H1 (cell line): Measurements from ENCODE around the gene MAP4K5. TPM values are rescaled to one million over a fixed set of nuclear protein-coding genes. Genes with fewer than 3 reads are reported as not detected.

Experiments used
- CTCF ChIA-PET: fragments of 300-600 bp; sonication (Branson Sonifier 250); formaldehyde crosslinking; loops from one replicate; lab custom pipeline; 2021; ENCODE audit not compliant: partially characterized antibody; lab: Charles Lee
- POLR2A ChIA-PET: fragments of 300-600 bp; sonication (Branson Sonifier 250); formaldehyde crosslinking; loops from one replicate; lab custom pipeline; 2021; ENCODE audit warnings: inconsistent platforms; ENCODE audit not compliant: partially characterized antibody; lab: Charles Lee
- DNase-seq, 2 experiments: peaks; one replicate each; pipeline versions ENCODE4 v3.0.0 to v3.0.0-alpha.2; 2010 to 2022; ENCODE audit warnings: low spot score in 2 of 2, low read depth in 1 of 2, mixed read lengths in 1 of 2
- FAIRE-seq: peaks from 2 replicates; lab custom pipeline; 2011; peaks lifted over from hg19 to GRCh38; lab: Jason Lieb, UNC
- H2AFZ ChIP-seq: 2 replicates; pipeline ENCODE4 v1.8.1; 2012; ENCODE audit warnings: low read length, inconsistent platforms
- H2AK5ac ChIP-seq: 2 replicates; pipeline ENCODE4 v1.6.1; 2013; ENCODE audit warnings: low read depth, low read length
- H2BK120ac ChIP-seq: replicated peaks from 2 replicates; pipeline ENCODE3; 2013; ENCODE audit warnings: low read depth, low read length, inconsistent platforms
- H2BK12ac ChIP-seq: 2 replicates; pipeline ENCODE4 v1.6.1; 2013; ENCODE audit warnings: low read depth, low read length
- H2BK15ac ChIP-seq: 2 replicates; pipeline ENCODE4 v1.6.1; 2013; ENCODE audit warnings: low read length
- H2BK20ac ChIP-seq: 2 replicates; pipeline ENCODE4 v1.6.1; 2013; ENCODE audit warnings: low read length
- H2BK5ac ChIP-seq: 2 replicates; pipeline ENCODE4 v1.6.1; 2013; ENCODE audit warnings: low read depth, low read length
- H3K14ac ChIP-seq: 2 replicates; pipeline ENCODE4 v1.6.1; 2013; ENCODE audit warnings: inconsistent platforms; ENCODE audit not compliant: insufficient read length
- H3K18ac ChIP-seq: 2 replicates; pipeline ENCODE4 v1.6.1; 2013; ENCODE audit warnings: low read length; ENCODE audit errors: extremely low read depth
- H3K23ac ChIP-seq: 2 replicates; pipeline ENCODE4 v1.6.1; 2013; ENCODE audit warnings: inconsistent platforms; ENCODE audit not compliant: insufficient read length
- H3K23me2 ChIP-seq: 2 replicates; pipeline ENCODE4 v1.6.1; 2013; ENCODE audit warnings: low read depth, low read length
- H3K27ac ChIP-seq: 2 replicates; pipeline ENCODE4 v1.6.1; 2011; ENCODE audit warnings: low read depth, low read length, inconsistent platforms
- H3K27me3 ChIP-seq, 4 experiments: replicated peaks in 1 of 4; 1 replicate in 1 of 4; 2 replicates in 3 of 4; pipeline versions ENCODE4 v1.6.1 to v1.8.1; 2011 to 2013; ENCODE audit warnings: low read length in 3 of 4, mild to moderate bottlenecking in 3 of 4, inconsistent platforms in 2 of 4, mixed read lengths in 2 of 4, moderate library complexity in 1 of 4; ENCODE audit not compliant: control insufficient read depth in 3 of 4, insufficient read depth in 3 of 4; ENCODE audit errors: extremely low read depth in 1 of 4
- H3K36me3 ChIP-seq, 4 experiments: 2 replicates each; pipeline versions ENCODE4 v1.6.1 to v1.8.1; 2011 to 2013; ENCODE audit warnings: mild to moderate bottlenecking in 4 of 4, low read length in 3 of 4, moderate library complexity in 2 of 4, control low read depth in 1 of 4, inconsistent platforms in 1 of 4; ENCODE audit not compliant: insufficient read depth in 4 of 4, control insufficient read depth in 2 of 4
- H3K4ac ChIP-seq: replicated peaks from 2 replicates; pipeline ENCODE3; 2013; ENCODE audit warnings: low read length, low read depth, mixed read lengths, inconsistent platforms; ENCODE audit not compliant: insufficient read length
- H3K4me1 ChIP-seq, 4 experiments: replicated peaks in 1 of 4; 1 replicate in 1 of 4; 2 replicates in 3 of 4; pipeline versions ENCODE4 v1.6.1 to v1.8.1; 2011 to 2013; ENCODE audit warnings: low read length in 3 of 4, inconsistent platforms in 2 of 4, mixed read lengths in 1 of 4; ENCODE audit not compliant: insufficient read depth in 4 of 4, control insufficient read depth in 3 of 4
- H3K4me2 ChIP-seq, 2 experiments: 2 replicates each; pipeline versions ENCODE4 v1.6.1 to v1.8.1; 2011 to 2013; ENCODE audit warnings: low read depth in 2 of 2, low read length in 2 of 2, control low read depth in 1 of 2, inconsistent platforms in 1 of 2, mild to moderate bottlenecking in 1 of 2; ENCODE audit not compliant: insufficient read depth in 1 of 2
- H3K4me3 ChIP-seq, 4 experiments: fragments of 200-600, 300-600 bp in 1 of 4; sonication (generic), shearing (Covaris generic), sonication (Bioruptor Twin) in 1 of 4; 2 replicates each; pipeline versions ENCODE4 v1.5.1 to v1.8.1; 2011 to 2016; ENCODE audit warnings: low read length in 4 of 4, low read depth in 3 of 4, control low read depth in 2 of 4, inconsistent platforms in 2 of 4, mild to moderate bottlenecking in 2 of 4, mixed read lengths in 1 of 4, moderate library complexity in 1 of 4; ENCODE audit not compliant: insufficient read depth in 2 of 4; ENCODE audit errors: extremely low read depth in 1 of 4
- H3K56ac ChIP-seq: replicated peaks from 2 replicates; pipeline ENCODE3; 2013; ENCODE audit warnings: low read depth, mild to moderate bottlenecking, mixed read lengths, low read length, inconsistent platforms; ENCODE audit not compliant: insufficient read length
- H3K79me1 ChIP-seq: 2 replicates; pipeline ENCODE4 v1.6.1; 2013; ENCODE audit warnings: low read depth, low read length, control low read depth
- H3K79me2 ChIP-seq, 2 experiments: 2 replicates each; pipeline versions ENCODE4 v1.6.1 to v1.8.1; 2012 to 2013; ENCODE audit warnings: low read length in 2 of 2, mild to moderate bottlenecking in 2 of 2, inconsistent platforms in 1 of 2; ENCODE audit not compliant: insufficient read depth in 2 of 2, control insufficient read depth in 1 of 2
- H3K9ac ChIP-seq, 4 experiments: replicated peaks in 1 of 4; 1 replicate in 1 of 4; 2 replicates in 3 of 4; pipeline versions ENCODE4 v1.6.1 to v1.8.1; 2011 to 2013; ENCODE audit warnings: low read depth in 3 of 4, low read length in 3 of 4, control low read depth in 2 of 4, mild to moderate bottlenecking in 2 of 4, moderate library complexity in 2 of 4, inconsistent platforms in 1 of 4; ENCODE audit errors: extremely low read depth in 1 of 4
- H3K9me3 ChIP-seq, 2 experiments: 2 replicates each; pipeline versions ENCODE4 v1.6.1 to v1.8.1; 2012 to 2013; ENCODE audit warnings: mild to moderate bottlenecking in 2 of 2, moderate library complexity in 2 of 2, control low read depth in 1 of 2, inconsistent platforms in 1 of 2, low read depth in 1 of 2, low read length in 1 of 2, mixed read lengths in 1 of 2; ENCODE audit not compliant: insufficient read depth in 2 of 2
- H4K20me1 ChIP-seq, 2 experiments: replicated peaks in 1 of 2; 2 replicates each; pipeline versions ENCODE3 to v1.8.1; 2011 to 2013; ENCODE audit warnings: inconsistent platforms in 2 of 2, low read length in 2 of 2, mild to moderate bottlenecking in 1 of 2; ENCODE audit not compliant: insufficient read depth in 2 of 2, control insufficient read depth in 1 of 2
- H4K5ac ChIP-seq: 2 replicates; pipeline ENCODE4 v1.6.1; 2013; ENCODE audit warnings: low read length, low read depth, mixed read lengths, inconsistent platforms; ENCODE audit not compliant: insufficient read length
- H4K8ac ChIP-seq: 2 replicates; pipeline ENCODE4 v1.8.0; 2013; ENCODE audit warnings: mild to moderate bottlenecking, moderate library complexity, low read length, inconsistent platforms; ENCODE audit not compliant: insufficient read depth; ENCODE audit errors: extremely low read depth
- H4K91ac ChIP-seq: replicated peaks from 2 replicates; pipeline ENCODE3; 2013; ENCODE audit warnings: low read length, mixed read lengths, inconsistent platforms; ENCODE audit not compliant: insufficient read length
- ASH2L ChIP-seq: fragments of 200-600, 300-600 bp; sonication (generic); IDR thresholded peaks from one replicate; pipeline ENCODE4 v1.7.1; 2017; ENCODE audit warnings: low read length
- BCL11A ChIP-seq, 2 experiments: IDR thresholded peaks; one replicate each; pipeline ENCODE4 v1.6.1; 2011; ENCODE audit warnings: low read depth in 2 of 2, low read length in 2 of 2, mild to moderate bottlenecking in 2 of 2
- CHD2 ChIP-seq: IDR thresholded peaks from 2 replicates; pipeline ENCODE4 v1.6.1; 2012; ENCODE audit warnings: low read length, improper control_type of control experiment
- EGR1 ChIP-seq: IDR thresholded peaks from 2 replicates; pipeline ENCODE4 v1.6.1; 2011; ENCODE audit warnings: low read depth, low read length, borderline replicate concordance
- GABPA ChIP-seq: IDR thresholded peaks from 2 replicates; pipeline ENCODE4 v1.6.1; 2011; ENCODE audit warnings: mild to moderate bottlenecking, low read length, moderate library complexity, borderline replicate concordance; ENCODE audit not compliant: insufficient read depth
- GTF2F1 ChIP-seq: IDR thresholded peaks from 2 replicates; pipeline ENCODE4 v1.6.1; 2012; ENCODE audit warnings: low read depth, low read length, improper control_type of control experiment, borderline replicate concordance
- HDAC6 ChIP-seq: IDR thresholded peaks from one replicate; pipeline ENCODE4 v1.7.1; 2012; ENCODE audit warnings: low read depth, mild to moderate bottlenecking, inconsistent platforms, low read length, moderate library complexity
- KDM4A ChIP-seq: IDR thresholded peaks from one replicate; pipeline ENCODE4 v1.7.1; 2012; ENCODE audit warnings: low read depth, mild to moderate bottlenecking, moderate library complexity, low read length, inconsistent platforms; ENCODE audit not compliant: severe bottlenecking
- KDM5A ChIP-seq: fragments of 200-600 bp; IDR thresholded peaks from 2 replicates; pipeline ENCODE4 v1.7.1; 2012; ENCODE audit warnings: mild to moderate bottlenecking, low read length, inconsistent platforms, mixed read lengths
- MAFK ChIP-seq: IDR thresholded peaks from 2 replicates; pipeline ENCODE4 v1.6.1; 2012; ENCODE audit warnings: low read depth, mild to moderate bottlenecking, improper control_type of control experiment, low read length
- SUZ12 ChIP-seq: fragments of 200-600 bp; sonication (generic); IDR thresholded peaks from 2 replicates; pipeline ENCODE4 v1.6.1; 2012; ENCODE audit warnings: mild to moderate bottlenecking, inconsistent platforms, low read length, moderate library complexity, mixed read lengths
- ZNF274 ChIP-seq: IDR thresholded peaks from 2 replicates; pipeline ENCODE4 v1.7.0; 2012; ENCODE audit warnings: low read length, borderline replicate concordance; ENCODE audit errors: extremely low read depth
- WGBS, 2 experiments: shearing (Covaris generic) in 1 of 2; methylation state at CpG; one replicate each; pipeline versions ENCODE4 v1.1.6 to v1.1.7; 2013 to 2015; ENCODE audit warnings: low lambda C conversion rate in 2 of 2, mixed read lengths in 2 of 2, inconsistent platforms in 1 of 2, low coverage in 1 of 2, missing lambda C conversion rate in 1 of 2; ENCODE audit not compliant: insufficient replicate concordance in 2 of 2, insufficient coverage in 1 of 2, insufficient read length in 1 of 2; ENCODE audit errors: extremely low coverage in 1 of 2, missing lambda C conversion rate in 1 of 2; 5-methylcytosine and 5-hydroxymethylcytosine counted together
- polyA plus RNA-seq, 7 experiments: library from polyadenylated mRNA; depleted of rRNA in 3 of 7; stranded (reverse) in 5 of 7; unstranded in 2 of 7; fragments of >200 nt in 5 of 7; fragments of 200-250 nt in 2 of 7; gene quantifications; 1 replicate in 5 of 7; 2 replicates in 1 of 7; 4 replicates in 1 of 7; pipeline versions ENCODE4 v1.2.1 to v1.2.3, GENCODE V29; 2011 to 2013; ENCODE audit warnings: missing spikeins in 2 of 7, mixed read lengths in 2 of 7
- total RNA-seq: library from RNA; stranded (reverse); fragmentation: NEBNext Ultra II Directional; extraction: Animal tissue kit (Norgen Biotek cat#: 25700); gene quantifications from 2 replicates; pipeline ENCODE4 v1.2.1, GENCODE V29; 2021
- TF ChIP-seq, protein P1 (sequence below): IDR thresholded peaks from 2 replicates; pipeline ENCODE4 v1.6.1; 2011; ENCODE audit warnings: low read depth, mild to moderate bottlenecking, low read length; ENCODE audit not compliant: insufficient read depth

MAP4K5 gene
- total and polyA plus RNA-seq, 2 of the 8 experiments (the other 6 are each of a cell fraction or from before 2014, with no cell fraction given) = 7.6 to 34.5 TPM

DNA sequence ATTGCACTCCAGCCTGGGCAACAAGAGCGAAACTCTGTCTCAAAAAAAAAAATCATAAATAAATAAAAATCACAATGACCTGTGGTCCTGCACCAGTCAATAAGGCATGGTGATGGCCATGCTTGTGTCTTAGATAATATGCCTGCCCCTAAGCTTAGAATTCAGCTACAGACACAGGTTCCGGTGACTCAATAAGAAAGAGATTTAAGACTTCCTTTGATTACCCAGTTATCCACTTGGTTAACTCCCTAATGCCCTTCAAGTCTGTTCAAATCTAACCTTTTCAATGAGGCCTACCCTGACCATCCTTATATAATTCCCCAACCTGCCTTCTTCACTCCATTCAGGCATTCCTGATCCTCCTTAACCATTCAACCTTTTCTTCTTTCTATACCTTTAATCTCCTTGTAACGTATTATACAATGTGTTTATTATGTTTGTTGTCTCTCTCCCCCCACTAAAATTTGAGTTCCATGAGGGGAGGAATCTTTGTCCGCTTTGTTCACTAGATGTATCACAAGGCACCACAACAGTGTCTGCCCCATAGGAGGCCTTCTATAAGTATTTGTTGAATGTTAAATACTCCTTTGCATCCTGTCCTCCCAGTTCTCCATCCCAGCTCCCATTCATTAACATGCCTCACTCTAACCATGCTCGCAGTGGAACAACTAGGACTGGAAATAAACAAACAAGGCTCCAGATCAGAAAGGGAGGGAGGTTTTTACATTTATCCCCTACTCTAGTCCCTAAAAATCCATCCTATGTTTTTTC is 8.9 kb downstream of the MAP4K5 start:
- H3K4me1 ChIP-seq = peaks cover 0 to 3% (median 1%) of the 10 kb centered on the region in 4 experiments; a peak in 2 of 7 replicates
- H3K9ac ChIP-seq = no peak overlapping the region
- peaks cover 0 to 1% (median 0%) of the 10 kb centered on the region in 4 experiments; a peak in 1 of 7 replicates for H3K27me3 ChIP-seq
- H3K18ac ChIP-seq = no peak overlapping the region
- POLR2A ChIA-PET = no interaction called here
- no peak overlapping the region for H2AK5ac ChIP-seq
- no peaks in the 10 kb centered on the region for H3K23me2 ChIP-seq
- H4K20me1 ChIP-seq = peaks cover 0 to 8% of the 10 kb centered on the region in 2 experiments
- no peak for DNase-seq
- no peak overlapping the region for H3K23ac ChIP-seq
- H2BK120ac ChIP-seq = no peak overlapping the region
- no peak overlapping the region for H2BK5ac ChIP-seq
- no peak overlapping the region for H4K91ac ChIP-seq
- H3K4ac ChIP-seq = no peak overlapping the region
- CTCF ChIA-PET = no interaction called here
- no peak overlapping the region for H4K5ac ChIP-seq
- no peak overlapping the region for H2BK20ac ChIP-seq
- no peak overlapping the region for H3K56ac ChIP-seq
- H3K79me2 ChIP-seq = peaks cover 13 to 93% of the 10 kb centered on the region in 2 experiments
- no peak overlapping the region for H2BK15ac ChIP-seq
- H3K27ac ChIP-seq = no peak overlapping the region
- no peak overlapping the region for H2BK12ac ChIP-seq
- no peak for FAIRE-seq
- no peaks in the 10 kb centered on the region for H3K9me3 ChIP-seq
- peaks cover 7% of the 10 kb centered on the region; the same call in 1 of the 2 replicates for H3K79me1 ChIP-seq
- H4K8ac ChIP-seq = no peak overlapping the region
- H2AFZ ChIP-seq = no peak overlapping the region
- no peak overlapping the region for H3K4me3 ChIP-seq
- H3K14ac ChIP-seq = no peak overlapping the region
- 91 to 100% methylated on average over 1 to 5 of the region's 5 CpGs for WGBS, 2 experiments
- peaks cover 0 to 4% (median 0%) of the 10 kb centered on the region in 4 experiments; a peak in 2 of 8 replicates for H3K36me3 ChIP-seq
- no peak overlapping the region for H3K4me2 ChIP-seq
- TF ChIP-seq KDM4A (no peak), GTF2F1 (no peak), ZNF274 (no peak), HDAC6 (no peak), EGR1 (no peak), CHD2 (no peak), BCL11A (IDR thresholded peaks at IDR 0.05; ENCODE audit: low read depth in 2 of 2, low read length in 2 of 2) (no peak), MAFK (no peak), KDM5A (no peak), GABPA (no peak), ASH2L (no peak), SUZ12 (no peak)
- TF ChIP-seq, protein P1, sequence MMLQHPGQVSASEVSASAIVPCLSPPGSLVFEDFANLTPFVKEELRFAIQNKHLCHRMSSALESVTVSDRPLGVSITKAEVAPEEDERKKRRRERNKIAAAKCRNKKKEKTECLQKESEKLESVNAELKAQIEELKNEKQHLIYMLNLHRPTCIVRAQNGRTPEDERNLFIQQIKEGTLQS = no peak
